Measurements from ENCODE around the gene DHRS4.

- TF ChIP-seq ZNF441 (CRISPR knock-in tag; IDR thresholded peaks at IDR 0.05; ENCODE audit: borderline replicate concordance) = no peak
- TF ChIP-seq HMG20A (CRISPR knock-in tag; IDR thresholded peaks at IDR 0.05; ENCODE audit: borderline replicate concordance) = no peak
- TF ChIP-seq GZF1 (CRISPR knock-in tag; IDR thresholded peaks at IDR 0.05) = no peak
- TF ChIP-seq SNRNP70 (IDR thresholded peaks at IDR 0.05; ENCODE audit: low read depth, low read length) = no peak
- no peak for TF ChIP-seq CTCF (CRISPR knock-in tag; IDR thresholded peaks at IDR 0.05)
Observed at GRCh38 chr14:23930742-23931141, 22.8 kb upstream of the DHRS4 start.
